Liver (tissue), 9 donors: ENCODE results near the gene CLIC5. TPM values are rescaled to one million over a fixed set of nuclear protein-coding genes. Genes with fewer than 3 reads are reported as not detected.

Source experiments
- DNase-seq: peaks from one replicate; pipeline ENCODE4 v3.0.0-alpha.2; 2017; ENCODE audit warnings: low spot score
- H3K27ac ChIP-seq, 2 donors: one replicate each; pipeline ENCODE4 v1.7.0; 2013; ENCODE audit warnings: inconsistent platforms in 2 of 2, low read length in 2 of 2, control low read depth in 1 of 2, low read depth in 1 of 2, mild to moderate bottlenecking in 1 of 2
- H3K27me3 ChIP-seq, 4 donors: one replicate each; pipeline versions ENCODE4 v1.6.1 to v1.7.0; 2013; ENCODE audit warnings: low read length in 3 of 4, inconsistent platforms in 1 of 4, mild to moderate bottlenecking in 1 of 4, moderate library complexity in 1 of 4; ENCODE audit not compliant: control insufficient read depth in 4 of 4, insufficient read depth in 4 of 4
- H3K36me3 ChIP-seq, 4 donors: one replicate each; pipeline versions ENCODE4 v1.6.1 to v1.7.0; 2013; ENCODE audit warnings: low read length in 3 of 4, mild to moderate bottlenecking in 3 of 4, low read depth in 1 of 4, moderate library complexity in 1 of 4; ENCODE audit not compliant: control insufficient read depth in 4 of 4, insufficient read depth in 3 of 4
- H3K4me1 ChIP-seq, 4 donors: one replicate each; pipeline versions ENCODE4 v1.6.1 to v1.7.0; 2013; ENCODE audit warnings: low read length in 3 of 4, mild to moderate bottlenecking in 3 of 4, moderate library complexity in 1 of 4; ENCODE audit not compliant: control insufficient read depth in 4 of 4, insufficient read depth in 4 of 4
- H3K4me3 ChIP-seq, 3 donors: one replicate each; pipeline versions ENCODE4 v1.6.1 to v1.7.0; 2013; ENCODE audit warnings: low read length in 3 of 3, control low read depth in 1 of 3, low read depth in 1 of 3, mild to moderate bottlenecking in 1 of 3
- H3K9ac ChIP-seq, 2 donors: one replicate each; pipeline ENCODE4 v1.7.0; 2013; ENCODE audit warnings: low read length in 2 of 2, mild to moderate bottlenecking in 2 of 2, moderate library complexity in 2 of 2, control low read depth in 1 of 2, low read depth in 1 of 2
- H3K9me3 ChIP-seq, 4 donors: one replicate each; pipeline versions ENCODE4 v1.6.1 to v1.7.0; 2013; ENCODE audit warnings: low read length in 3 of 4; ENCODE audit not compliant: control insufficient read depth in 4 of 4
- EGR1 ChIP-seq, 2 donors: IDR thresholded peaks; 2 replicates each; pipeline ENCODE4 v1.6.1; 2016 to 2018; ENCODE audit warnings: antibody characterized with exemption in 2 of 2, low read depth in 2 of 2
- FOXA2 ChIP-seq: IDR thresholded peaks from 2 replicates; pipeline ENCODE4 v1.6.1; 2016; ENCODE audit warnings: antibody characterized with exemption
- GABPA ChIP-seq, 2 donors: IDR thresholded peaks in 1 of 2; conservative IDR thresholded peaks in 1 of 2; 2 replicates each; pipeline ENCODE4 v1.6.1; 2016; ENCODE audit warnings: antibody characterized with exemption in 2 of 2, mild to moderate bottlenecking in 1 of 2, moderate library complexity in 1 of 2
- HNF4A ChIP-seq, 2 donors: conservative IDR thresholded peaks; 2 replicates each; pipeline ENCODE4 v1.6.1; 2016; ENCODE audit warnings: antibody characterized with exemption in 2 of 2, mild to moderate bottlenecking in 2 of 2
- HNF4G ChIP-seq: IDR thresholded peaks from 2 replicates; pipeline ENCODE4 v1.6.1; 2016; ENCODE audit warnings: antibody characterized with exemption
- JUND ChIP-seq, 2 donors: IDR thresholded peaks; 2 replicates each; pipeline ENCODE4 v1.6.1; 2016; ENCODE audit warnings: antibody characterized with exemption in 2 of 2
- RAD21 ChIP-seq, 2 donors: IDR thresholded peaks; 2 replicates each; pipeline ENCODE4 v1.6.1; 2016; ENCODE audit warnings: antibody characterized with exemption in 2 of 2, mild to moderate bottlenecking in 2 of 2
- RXRA ChIP-seq, 2 donors: IDR thresholded peaks; 2 replicates each; pipeline ENCODE4 v1.6.1; 2017 to 2018; ENCODE audit warnings: antibody characterized with exemption in 2 of 2, mild to moderate bottlenecking in 1 of 2
- SP1 ChIP-seq: IDR thresholded peaks from 2 replicates; pipeline ENCODE4 v1.6.1; 2018; ENCODE audit warnings: antibody characterized with exemption, mild to moderate bottlenecking
- TAF1 ChIP-seq: conservative IDR thresholded peaks from 2 replicates; pipeline ENCODE4 v1.6.1; 2016; ENCODE audit warnings: antibody characterized with exemption, mild to moderate bottlenecking
- YY1 ChIP-seq: IDR thresholded peaks from 2 replicates; pipeline ENCODE4 v1.6.1; 2016; ENCODE audit warnings: antibody characterized with exemption, mild to moderate bottlenecking
- WGBS: extraction: QIAGEN DNeasy Blood & Tissue Kit; methylation state at CpG from one replicate; pipeline ENCODE4 v1.1.7; 2013; 5-methylcytosine and 5-hydroxymethylcytosine counted together
- polyA plus RNA-seq, 2 donors: library from polyadenylated mRNA; stranded (reverse) in 1 of 2; unstranded in 1 of 2; fragments of 200-250 nt in 1 of 2; fragments of >200 nt in 1 of 2; fragmentation: Nextera tagmentation in 1 of 2; extraction: Ambion mirVana in 1 of 2; gene quantifications; one replicate each; pipeline versions ENCODE4 v1.2.1 to v1.2.3, GENCODE V29; 2013 to 2015
- total RNA-seq, 2 donors: library from RNA; depleted of rRNA; stranded (reverse); fragments of >200 nt; gene quantifications; one replicate each; pipeline ENCODE4 v1.2.3, GENCODE V29; 2014
- TF ChIP-seq, protein P1 (sequence below): fragments of 150-350 bp; IDR thresholded peaks from 2 replicates; pipeline ENCODE4 v1.5.1; 2017; ENCODE audit warnings: improper control_type of control experiment, low read depth, low read length; ENCODE audit not compliant: missing input control
- TF ChIP-seq, protein P2 (sequence below): IDR thresholded peaks from 2 replicates; pipeline ENCODE4 v1.6.1; 2016; ENCODE audit warnings: antibody characterized with exemption
- TF ChIP-seq, protein P3 (sequence below): IDR thresholded peaks from 2 replicates; pipeline ENCODE4 v1.6.1; 2016; ENCODE audit warnings: antibody characterized with exemption, mild to moderate bottlenecking
- TF ChIP-seq, protein P4 (sequence below): IDR thresholded peaks from 2 replicates; pipeline ENCODE4 v1.6.1; 2016; ENCODE audit warnings: antibody characterized with exemption
- donor health status: healthy.
- donor health status: healthy.
- donor health status: healthy.
- donor health status: healthy.
- donor health status: healthy.

The CLIC5 gene
- total and polyA plus RNA-seq, 4 donors: 0.05 to 0.33 (median 0.14) TPM

DNA sequence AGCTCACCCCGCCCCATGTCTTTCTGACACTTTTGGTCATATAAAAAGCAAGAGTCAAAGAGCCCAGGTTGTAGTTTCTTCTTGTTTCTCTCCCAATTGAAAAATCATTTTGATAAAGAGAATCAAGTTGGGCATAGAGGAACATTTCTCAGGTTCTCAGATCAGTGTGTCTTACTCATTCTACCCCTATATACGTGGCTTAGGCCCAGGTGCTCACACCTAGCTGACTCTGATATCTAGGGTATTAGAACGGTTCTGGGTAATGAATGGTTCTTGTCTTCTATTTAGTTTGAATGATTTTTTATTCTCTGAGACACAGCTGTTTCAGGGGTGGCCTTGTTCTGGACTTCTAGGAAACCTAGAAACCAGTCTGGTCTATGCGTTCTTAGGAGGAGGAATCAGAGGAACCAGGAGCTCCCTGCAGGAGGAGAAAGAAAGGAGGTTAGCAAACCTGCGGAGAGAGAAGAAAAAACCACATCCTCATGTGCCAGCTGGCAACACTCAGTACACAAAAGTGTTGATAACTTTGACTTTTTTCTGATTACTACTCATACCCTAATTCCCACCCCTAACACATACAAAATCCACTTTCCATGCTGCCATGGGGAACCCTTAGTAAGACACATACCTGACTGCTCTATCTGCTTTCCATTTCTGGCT is 178.0 kb downstream of the CLIC5 start:
- no peak overlapping the region for H3K9ac ChIP-seq

DNA sequence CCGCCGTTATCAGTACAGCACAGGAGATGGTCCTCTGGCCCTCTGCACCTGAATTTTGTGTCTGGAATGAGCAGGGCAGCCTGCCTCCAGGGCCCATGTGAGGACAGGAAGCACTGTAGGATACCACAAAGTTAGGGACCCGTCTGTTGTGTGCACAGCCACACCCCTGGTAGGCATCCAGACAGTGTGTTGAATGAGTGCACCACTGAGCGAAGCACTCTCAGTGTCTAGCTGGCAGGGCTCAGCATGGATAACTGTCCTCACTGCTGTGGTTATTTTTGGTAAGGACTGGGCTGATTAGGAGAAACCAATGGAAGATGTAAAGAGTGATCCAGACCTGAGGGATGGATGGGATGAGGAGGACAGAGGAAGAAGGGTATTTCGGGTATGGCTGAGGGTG is 178.7 kb downstream of the CLIC5 start:
- no peak for DNase-seq
- 78% methylated on average over 5 of the region's 5 CpGs for WGBS
- Histone ChIP-seq H3K9ac (no peak overlapping the region), H3K27ac (no peak overlapping the region), H3K4me3 (no peak overlapping the region), H3K27me3 (no peaks in the 10 kb centered on the region), H3K9me3 (no peaks in the 10 kb centered on the region), H3K4me1 (no peaks in the 10 kb centered on the region), H3K36me3 (no peaks in the 10 kb centered on the region)
- TF ChIP-seq, protein P1, sequence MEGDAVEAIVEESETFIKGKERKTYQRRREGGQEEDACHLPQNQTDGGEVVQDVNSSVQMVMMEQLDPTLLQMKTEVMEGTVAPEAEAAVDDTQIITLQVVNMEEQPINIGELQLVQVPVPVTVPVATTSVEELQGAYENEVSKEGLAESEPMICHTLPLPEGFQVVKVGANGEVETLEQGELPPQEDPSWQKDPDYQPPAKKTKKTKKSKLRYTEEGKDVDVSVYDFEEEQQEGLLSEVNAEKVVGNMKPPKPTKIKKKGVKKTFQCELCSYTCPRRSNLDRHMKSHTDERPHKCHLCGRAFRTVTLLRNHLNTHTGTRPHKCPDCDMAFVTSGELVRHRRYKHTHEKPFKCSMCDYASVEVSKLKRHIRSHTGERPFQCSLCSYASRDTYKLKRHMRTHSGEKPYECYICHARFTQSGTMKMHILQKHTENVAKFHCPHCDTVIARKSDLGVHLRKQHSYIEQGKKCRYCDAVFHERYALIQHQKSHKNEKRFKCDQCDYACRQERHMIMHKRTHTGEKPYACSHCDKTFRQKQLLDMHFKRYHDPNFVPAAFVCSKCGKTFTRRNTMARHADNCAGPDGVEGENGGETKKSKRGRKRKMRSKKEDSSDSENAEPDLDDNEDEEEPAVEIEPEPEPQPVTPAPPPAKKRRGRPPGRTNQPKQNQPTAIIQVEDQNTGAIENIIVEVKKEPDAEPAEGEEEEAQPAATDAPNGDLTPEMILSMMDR: no peak
- no peak for TF ChIP-seq GABPA (IDR thresholded peaks at IDR 0.05 in 1 of 2, conservative IDR thresholded peaks at IDR 0.05 in 1 of 2)
- TF ChIP-seq, protein P2, sequence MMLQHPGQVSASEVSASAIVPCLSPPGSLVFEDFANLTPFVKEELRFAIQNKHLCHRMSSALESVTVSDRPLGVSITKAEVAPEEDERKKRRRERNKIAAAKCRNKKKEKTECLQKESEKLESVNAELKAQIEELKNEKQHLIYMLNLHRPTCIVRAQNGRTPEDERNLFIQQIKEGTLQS: no peak
- no peak for TF ChIP-seq EGR1 (IDR thresholded peaks at IDR 0.05; ENCODE audit: low read depth in 2 of 2)
- TF ChIP-seq, protein P3, sequence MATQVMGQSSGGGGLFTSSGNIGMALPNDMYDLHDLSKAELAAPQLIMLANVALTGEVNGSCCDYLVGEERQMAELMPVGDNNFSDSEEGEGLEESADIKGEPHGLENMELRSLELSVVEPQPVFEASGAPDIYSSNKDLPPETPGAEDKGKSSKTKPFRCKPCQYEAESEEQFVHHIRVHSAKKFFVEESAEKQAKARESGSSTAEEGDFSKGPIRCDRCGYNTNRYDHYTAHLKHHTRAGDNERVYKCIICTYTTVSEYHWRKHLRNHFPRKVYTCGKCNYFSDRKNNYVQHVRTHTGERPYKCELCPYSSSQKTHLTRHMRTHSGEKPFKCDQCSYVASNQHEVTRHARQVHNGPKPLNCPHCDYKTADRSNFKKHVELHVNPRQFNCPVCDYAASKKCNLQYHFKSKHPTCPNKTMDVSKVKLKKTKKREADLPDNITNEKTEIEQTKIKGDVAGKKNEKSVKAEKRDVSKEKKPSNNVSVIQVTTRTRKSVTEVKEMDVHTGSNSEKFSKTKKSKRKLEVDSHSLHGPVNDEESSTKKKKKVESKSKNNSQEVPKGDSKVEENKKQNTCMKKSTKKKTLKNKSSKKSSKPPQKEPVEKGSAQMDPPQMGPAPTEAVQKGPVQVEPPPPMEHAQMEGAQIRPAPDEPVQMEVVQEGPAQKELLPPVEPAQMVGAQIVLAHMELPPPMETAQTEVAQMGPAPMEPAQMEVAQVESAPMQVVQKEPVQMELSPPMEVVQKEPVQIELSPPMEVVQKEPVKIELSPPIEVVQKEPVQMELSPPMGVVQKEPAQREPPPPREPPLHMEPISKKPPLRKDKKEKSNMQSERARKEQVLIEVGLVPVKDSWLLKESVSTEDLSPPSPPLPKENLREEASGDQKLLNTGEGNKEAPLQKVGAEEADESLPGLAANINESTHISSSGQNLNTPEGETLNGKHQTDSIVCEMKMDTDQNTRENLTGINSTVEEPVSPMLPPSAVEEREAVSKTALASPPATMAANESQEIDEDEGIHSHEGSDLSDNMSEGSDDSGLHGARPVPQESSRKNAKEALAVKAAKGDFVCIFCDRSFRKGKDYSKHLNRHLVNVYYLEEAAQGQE: no peak
- no peak for TF ChIP-seq HNF4A (conservative IDR thresholded peaks at IDR 0.05)
- TF ChIP-seq, protein P4, sequence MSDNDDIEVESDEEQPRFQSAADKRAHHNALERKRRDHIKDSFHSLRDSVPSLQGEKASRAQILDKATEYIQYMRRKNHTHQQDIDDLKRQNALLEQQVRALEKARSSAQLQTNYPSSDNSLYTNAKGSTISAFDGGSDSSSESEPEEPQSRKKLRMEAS: no peak
- TF ChIP-seq FOXA2: no peak
- TF ChIP-seq TAF1: no peak

More for the DNA sequence above, 178.0 kb downstream of the CLIC5 start:
- Histone ChIP-seq H3K9me3 (no peaks in the 10 kb centered on the region), H3K4me1 (no peaks in the 10 kb centered on the region), H3K4me3 (no peak overlapping the region), H3K36me3 (no peaks in the 10 kb centered on the region), H3K27me3 (no peaks in the 10 kb centered on the region), H3K27ac (no peak overlapping the region)
- TF ChIP-seq, protein P2: no peak
- no peak for TF ChIP-seq JUND (IDR thresholded peaks at IDR 0.05)
- TF ChIP-seq HNF4G: no peak
- TF ChIP-seq, protein P1: no peak
- TF ChIP-seq, protein P3: no peak
- TF ChIP-seq, protein P4: no peak
- TF ChIP-seq TAF1: no peak
- no peak for TF ChIP-seq YY1
- no peak for TF ChIP-seq SP1
- TF ChIP-seq HNF4A (conservative IDR thresholded peaks at IDR 0.05): no peak
- TF ChIP-seq RXRA (IDR thresholded peaks at IDR 0.05): no peak
- no peak for TF ChIP-seq GABPA (IDR thresholded peaks at IDR 0.05 in 1 of 2, conservative IDR thresholded peaks at IDR 0.05 in 1 of 2)
- TF ChIP-seq RAD21 (IDR thresholded peaks at IDR 0.05): no peak
- no peak for DNase-seq
- WGBS: 81% methylated on average over 5 of the region's 5 CpGs
